Adrenal gland (tissue), 12 donors: ENCODE measurements around the gene ZNF292. TPM values are rescaled to one million over a fixed set of nuclear protein-coding genes. Genes with fewer than 3 reads are reported as not detected.

Experiments
- DNase-seq, 7 donors: peaks; one replicate each; pipeline ENCODE4 v3.0.0-alpha.2; 2019 to 2020
- H3K27ac ChIP-seq, 5 donors: fragments of 200-600 bp; sonication (generic) in 4 of 5; 1 replicate in 3 of 5; 2 replicates in 2 of 5; pipeline versions ENCODE4 v1.5.1 to v1.8.0; 2016 to 2020; ENCODE audit warnings: mild to moderate bottlenecking in 1 of 5
- H3K27me3 ChIP-seq: fragments of 200-600 bp; 2 replicates; pipeline ENCODE4 v1.8.0; 2021
- H3K36me3 ChIP-seq, 2 donors: fragments of 200-600 bp; replicated peaks in 1 of 2; 1 replicate in 1 of 2; 2 replicates in 1 of 2; pipeline versions ENCODE4 v1.5.1 to v1.8.0; 2018 to 2022
- H3K4me1 ChIP-seq, 2 donors: fragments of 200-600 bp; replicated peaks in 1 of 2; 1 replicate in 1 of 2; 2 replicates in 1 of 2; pipeline versions ENCODE4 v1.5.1 to v1.8.0; 2018 to 2021
- H3K4me3 ChIP-seq, 4 donors: fragments of 200-600 bp; sonication (generic) in 3 of 4; one replicate each; pipeline ENCODE4 v1.5.1; 2016 to 2018
- H3K9me3 ChIP-seq, 3 donors: fragments of 200-600 bp; sonication (generic) in 1 of 3; replicated peaks in 1 of 3; 1 replicate in 2 of 3; 2 replicates in 1 of 3; pipeline versions ENCODE4 v1.5.1 to v1.8.0; 2016 to 2021
- CTCF ChIP-seq, 6 experiments: fragments of 450-650 bp in 4 of 6; fragments of 200-600 bp in 2 of 6; sonication (generic) in 1 of 6; IDR thresholded peaks; 1 replicate in 5 of 6; 2 replicates in 1 of 6; pipeline versions ENCODE4 v1.5.1 to v1.8.0; 2016 to 2021; ENCODE audit warnings: antibody characterized with exemption in 6 of 6, mild to moderate bottlenecking in 2 of 6, moderate library complexity in 1 of 6
- POLR2A ChIP-seq, 2 donors: fragments of 450-650 bp; IDR thresholded peaks; one replicate each; pipeline ENCODE4 v1.6.1; 2017; ENCODE audit warnings: antibody characterized with exemption in 2 of 2, mild to moderate bottlenecking in 2 of 2, moderate library complexity in 1 of 2
- WGBS, 4 donors: extraction: QIAGEN DNeasy Blood & Tissue Kit in 2 of 4; methylation state at CpG; one replicate each; pipeline versions ENCODE4 v1.1.5 to v1.1.7; 2013 to 2017; 5-methylcytosine and 5-hydroxymethylcytosine counted together
- intact Hi-C, 2 donors: fragments of 100-400 bp; cut with DNase I; formaldehyde crosslinking; loops; one replicate each; pipeline versions ENCODE4 v1.14.1 to v1.15.0; 2022 to 2023
- polyA plus RNA-seq, 3 donors: library from polyadenylated mRNA; stranded (reverse); fragments of 200-250 nt in 2 of 3; fragments of 350-450 nt in 1 of 3; fragmentation: Illumina TruSeq in 1 of 3; extraction: RNeasy Lipid Tissue Mini Kit (QIAGEN cat#74804) in 1 of 3; gene quantifications; one replicate each; pipeline ENCODE4 v1.2.3, GENCODE V29; 2013 to 2014
- total RNA-seq, 9 donors: library from RNA; depleted of rRNA in 4 of 9; stranded (reverse); fragments of >200 nt in 4 of 9; fragments of 120-200 nt in 1 of 9; fragmentation: NEBNext Ultra II Directional in 1 of 9; extraction: Animal tissue kit (Norgen Biotek cat#: 25700) in 1 of 9; gene quantifications; one replicate each; pipeline versions ENCODE4 v1.1.0 to v1.2.4, GENCODE V29; 2013 to 2023
- donor health status: healthy with polysubstance abuse.
- donor health status: Bipolar disorder and iron deficiency.
- donor health status: DM: yes; HTN: yes; CAD: no.
- donor health status: DM: no; HTN: no; CAD: no.
- donor health status: DM: no; HTN: no; CAD: no.
- donor health status: DM: yes; HTN: yes; CAD: no.

The ZNF292 gene
- total and polyA plus RNA-seq, 12 donors: 4.8 to 57.2 (median 27.5) TPM

GRCh38 chr6:87115402-87116135, 39.8 kb upstream of the ZNF292 start:
- Histone ChIP-seq H3K27me3 (peaks cover 5% of the 10 kb centered on the region), H3K9me3 (no peaks in the 10 kb centered on the region), H3K4me3 (no peak overlapping the region), H3K27ac (no peak overlapping the region), H3K4me1 (no peaks in the 10 kb centered on the region), H3K36me3 (no peaks in the 10 kb centered on the region)
- no peak for TF ChIP-seq CTCF (IDR thresholded peaks at IDR 0.05)
- TF ChIP-seq POLR2A (IDR thresholded peaks at IDR 0.05): no peak
- intact Hi-C loops: no loop called here
- DNase-seq: no peak
- WGBS, 4 donors: 56 to 70% (median 63%) methylated on average over 2 of the region's 2 CpGs

- Histone ChIP-seq H3K9me3 (no peaks in the 10 kb centered on the region), H3K4me1 (no peaks in the 10 kb centered on the region), H3K27ac (no peak overlapping the region), H3K36me3 (no peaks in the 10 kb centered on the region), H3K4me3 (no peak overlapping the region), H3K27me3 (peaks cover 5% of the 10 kb centered on the region)
- TF ChIP-seq CTCF (IDR thresholded peaks at IDR 0.05) (no peak), POLR2A (IDR thresholded peaks at IDR 0.05) (no peak)
- intact Hi-C loops: no loop called here
- 82 to 94% (median 84%) methylated on average over 2 of the region's 2 CpGs for WGBS, 4 donors
- DNase-seq: no peak
Measured at GRCh38 chr6:87116922-87117321, 38.4 kb upstream of the ZNF292 start.

GRCh38 chr6:87118054-87118453, 37.3 kb upstream of the ZNF292 start:
- no peak overlapping the region for H3K4me3 ChIP-seq
- no peaks in the 10 kb centered on the region for H3K4me1 ChIP-seq
- 79 to 82% (median 81%) methylated on average over 4 of the region's 4 CpGs for WGBS, 4 donors
- H3K9me3 ChIP-seq: no peaks in the 10 kb centered on the region
- H3K36me3 ChIP-seq: no peaks in the 10 kb centered on the region
- intact Hi-C loops: no loop called here
- TF ChIP-seq POLR2A (IDR thresholded peaks at IDR 0.05) (no peak), CTCF (IDR thresholded peaks at IDR 0.05) (no peak)
- no peak overlapping the region for H3K27ac ChIP-seq
- H3K27me3 ChIP-seq: peaks cover 14% of the 10 kb centered on the region
- DNase-seq: no peak

GRCh38 chr6:87122477-87122876, 32.9 kb upstream of the ZNF292 start:
- H3K27me3 ChIP-seq: peaks cover 19% of the 10 kb centered on the region
- intact Hi-C loops: no loop called here
- DNase-seq: no peak
- no peak overlapping the region for H3K27ac ChIP-seq
- TF ChIP-seq CTCF (IDR thresholded peaks at IDR 0.05): no peak
- no peak for TF ChIP-seq POLR2A (IDR thresholded peaks at IDR 0.05)
- H3K9me3 ChIP-seq: no peaks in the 10 kb centered on the region
- H3K4me1 ChIP-seq: no peaks in the 10 kb centered on the region
- no peak overlapping the region for H3K4me3 ChIP-seq
- H3K36me3 ChIP-seq: no peaks in the 10 kb centered on the region
- WGBS, 4 donors: 34 to 37% (median 35%) methylated on average over 32 to 51 of the region's 51 CpGs; no CpG with 5 or more reads in 1 of the 4 donors
